ENCODE measurements around the gene ADM2. TPM values are rescaled to one million over a fixed set of nuclear protein-coding genes. Genes with fewer than 3 reads are reported as not detected.
A peak's percentile ranks its signal among the peaks of the same experiment; 100 is the strongest.
"Not testable (repeated sequence)": the region's sequence is repeated elsewhere in the genome, so short reads cannot be mapped to it uniquely, and the experiment has no call there.

ADM2 gene
- total RNA-seq, 4 donors from 2014 or later: under 0.01 TPM; not detected in 3

DNA sequence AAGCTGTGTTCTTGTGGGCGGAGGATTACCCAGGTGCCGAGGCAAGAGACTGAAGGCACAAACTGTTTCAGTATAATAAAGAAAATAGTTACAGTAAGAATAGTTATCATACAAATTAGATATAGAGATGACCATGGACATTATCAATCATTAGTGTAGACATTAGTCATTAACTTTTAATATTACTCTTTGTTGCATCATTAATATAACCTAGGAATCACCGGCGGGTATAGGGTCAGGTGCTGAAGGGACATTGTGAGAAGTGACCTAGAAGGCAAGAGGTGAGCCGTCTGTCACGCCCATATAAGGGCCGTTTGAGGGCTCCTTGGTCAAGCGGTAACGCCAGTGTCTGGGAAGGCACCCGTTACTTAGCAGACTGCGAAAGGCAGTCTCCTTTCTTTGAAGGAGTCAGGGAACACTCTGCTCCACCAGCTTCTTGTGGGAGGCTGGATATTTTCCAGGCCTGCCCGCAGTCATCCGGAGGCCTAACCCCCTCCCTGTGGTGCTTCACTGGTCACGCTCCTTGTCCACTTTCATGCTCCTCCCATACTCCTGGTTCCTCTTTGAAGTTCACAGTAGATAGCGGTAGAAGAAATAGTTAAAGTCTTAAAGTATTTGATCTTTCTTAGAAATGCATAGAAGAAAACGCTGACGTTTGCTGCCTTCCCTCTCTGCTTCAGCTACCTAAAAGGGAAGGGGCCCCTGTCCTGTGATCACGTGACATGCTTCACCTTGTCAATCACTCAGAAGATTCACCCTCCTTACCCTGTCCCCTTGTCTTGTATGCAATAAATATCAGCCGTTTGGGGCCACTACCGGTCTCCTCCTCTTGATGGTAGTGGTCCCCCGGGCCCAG is 52.7 kb downstream of the ADM2 start:
- 56% methylated on average over 21 of the region's 21 CpGs for WGBS
- peak in 1 of 2 donors; percentile 28 for TF ChIP-seq POLR2AphosphoS5 (IDR thresholded peaks at IDR 0.05)
- not testable (repeated sequence) for DNase-seq (ENCODE audit: extremely low spot score)

DNA sequence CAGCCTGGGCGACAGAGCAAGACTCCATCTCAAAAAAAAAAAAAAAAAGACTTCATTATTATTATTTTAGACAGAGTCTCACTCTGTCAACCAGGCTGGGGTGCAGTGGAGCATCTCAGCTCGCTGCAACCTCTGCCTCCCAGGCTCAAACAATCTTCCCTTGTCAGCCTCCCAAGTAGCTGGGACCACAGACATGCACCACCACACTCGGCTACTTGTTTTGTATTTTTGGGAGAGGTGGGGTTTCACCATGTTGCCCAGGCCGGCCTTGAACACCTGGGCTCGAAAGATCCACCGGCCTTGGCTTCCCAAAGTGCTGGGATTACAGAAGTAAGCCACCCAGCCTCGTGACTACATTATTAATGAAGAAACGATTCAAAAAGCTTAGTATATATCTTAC is 53.8 kb downstream of the ADM2 start:
- H3K4me1 ChIP-seq: peaks cover 35 to 46% (median 41%) of the 10 kb centered on the region in 4 donors
- peak overlapping the region in 1 of 4 donors; percentile 8 for H3K27ac ChIP-seq (replicated peaks in 1 of 4)
- H3K36me3 ChIP-seq: no peaks in the 10 kb centered on the region
- no peak for TF ChIP-seq POLR2AphosphoS5 (IDR thresholded peaks at IDR 0.05)
- TF ChIP-seq POLR2A (IDR thresholded peaks at IDR 0.05; ENCODE audit: low read depth): no peak
- no peak for TF ChIP-seq EP300 (IDR thresholded peaks at IDR 0.05)
- TF ChIP-seq, protein P1, sequence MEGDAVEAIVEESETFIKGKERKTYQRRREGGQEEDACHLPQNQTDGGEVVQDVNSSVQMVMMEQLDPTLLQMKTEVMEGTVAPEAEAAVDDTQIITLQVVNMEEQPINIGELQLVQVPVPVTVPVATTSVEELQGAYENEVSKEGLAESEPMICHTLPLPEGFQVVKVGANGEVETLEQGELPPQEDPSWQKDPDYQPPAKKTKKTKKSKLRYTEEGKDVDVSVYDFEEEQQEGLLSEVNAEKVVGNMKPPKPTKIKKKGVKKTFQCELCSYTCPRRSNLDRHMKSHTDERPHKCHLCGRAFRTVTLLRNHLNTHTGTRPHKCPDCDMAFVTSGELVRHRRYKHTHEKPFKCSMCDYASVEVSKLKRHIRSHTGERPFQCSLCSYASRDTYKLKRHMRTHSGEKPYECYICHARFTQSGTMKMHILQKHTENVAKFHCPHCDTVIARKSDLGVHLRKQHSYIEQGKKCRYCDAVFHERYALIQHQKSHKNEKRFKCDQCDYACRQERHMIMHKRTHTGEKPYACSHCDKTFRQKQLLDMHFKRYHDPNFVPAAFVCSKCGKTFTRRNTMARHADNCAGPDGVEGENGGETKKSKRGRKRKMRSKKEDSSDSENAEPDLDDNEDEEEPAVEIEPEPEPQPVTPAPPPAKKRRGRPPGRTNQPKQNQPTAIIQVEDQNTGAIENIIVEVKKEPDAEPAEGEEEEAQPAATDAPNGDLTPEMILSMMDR (IDR thresholded peaks at IDR 0.05): no peak
- no peak overlapping the region for H3K4me3 ChIP-seq
- peaks cover 6 to 92% (median 39%) of the 10 kb centered on the region in 4 donors for H3K27me3 ChIP-seq
- 80% methylated on average over 8 of the region's 8 CpGs for WGBS
- no peaks in the 10 kb centered on the region for H3K9me3 ChIP-seq
- DNase-seq (ENCODE audit: extremely low spot score): no peak
- intact Hi-C loops (cut with DNase I): no loop called here

More for the DNA sequence above, 52.7 kb downstream of the ADM2 start:
- H3K4me1 ChIP-seq: peaks cover 31 to 48% (median 45%) of the 10 kb centered on the region in 4 donors
- peaks cover 10 to 100% (median 40%) of the 10 kb centered on the region in 4 donors for H3K27me3 ChIP-seq
- intact Hi-C loops (cut with DNase I); H3K36me3 ChIP-seq; H3K4me3 ChIP-seq; H3K9me3 ChIP-seq: not testable (repeated sequence)
- peak overlapping the region in 3 of 4 donors; percentile 20 to 36 (median 30) for H3K27ac ChIP-seq (replicated peaks in 1 of 4)

Other genes starting within 250 kb of the ADM2 start
- gene TUBGCP6, start 236.5 kb upstream of the ADM2 start, total RNA-seq: 10 to 100 TPM; 20.2 to 38.0 (median 30.0) TPM
- 10 to 100 TPM; 10.2 to 19.5 (median 17.4) TPM for gene HDAC10, start 230.3 kb upstream of the ADM2 start, total RNA-seq
- 10 to 100 TPM in 3 of 4 donors, 1 to 10 TPM in 1; 5.8 to 22.9 (median 16.1) TPM for gene MAPK12, start 219.9 kb upstream of the ADM2 start, total RNA-seq
- 10 to 100 TPM in 2 of 4 donors, 1 to 10 TPM in 2; 3.7 to 12.5 (median 10.1) TPM for gene MAPK11, start 211.2 kb upstream of the ADM2 start, total RNA-seq
- gene PLXNB2, start 173.9 kb upstream of the ADM2 start, total RNA-seq: 100 to 1,000 TPM; 115 to 218 (median 154) TPM
- gene DENND6B, start 154.5 kb upstream of the ADM2 start, total RNA-seq: 1 to 10 TPM; 1.7 to 3.8 (median 2.5) TPM
- 10 to 100 TPM; 57.7 to 79.4 (median 65.3) TPM for gene PPP6R2, start 138.2 kb upstream of the ADM2 start, total RNA-seq
- 100 to 1,000 TPM in 2 of 4 donors, 10 to 100 TPM in 2; 56.1 to 121 (median 86.9) TPM for gene SBF1, start 6.5 kb upstream of the ADM2 start, total RNA-seq
- gene MIOX, start 5.3 kb downstream of the ADM2 start, total RNA-seq: not detected
- 10 to 100 TPM; 34.9 to 67.1 (median 46.8) TPM for gene LMF2, start 26.2 kb downstream of the ADM2 start, total RNA-seq
- 10 to 100 TPM; 30.3 to 44.6 (median 41.7) TPM for gene NCAPH2, start 26.7 kb downstream of the ADM2 start, total RNA-seq
- gene SCO2, start 44.1 kb downstream of the ADM2 start, total RNA-seq: 1 to 10 TPM in 2 of 4 donors, not detected in 2; 3.1 to 5.1 TPM
- 10 to 100 TPM; 27.4 to 79.2 (median 35.9) TPM for gene TYMP, start 48.5 kb downstream of the ADM2 start, total RNA-seq
- gene KLHDC7B, start 64.4 kb downstream of the ADM2 start, total RNA-seq: under 1 TPM in 1 of 4 donors, not detected in 3; 0.17 TPM
- not detected for gene SYCE3, start 81.4 kb downstream of the ADM2 start, total RNA-seq
- gene CPT1B, start 96.9 kb downstream of the ADM2 start, total RNA-seq: 10 to 100 TPM in 2 of 4 donors, 1 to 10 TPM in 2; 5.0 to 19.6 (median 14.6) TPM
- gene CHKB, start 101.3 kb downstream of the ADM2 start, total RNA-seq: 10 to 100 TPM; 20.7 to 43.5 (median 33.0) TPM
- gene MAPK8IP2, start 119.2 kb downstream of the ADM2 start, total RNA-seq: 1 to 10 TPM; 1.2 to 4.2 (median 3.4) TPM
- 10 to 100 TPM; 24.5 to 49.4 (median 28.8) TPM for gene ARSA, start 146.6 kb downstream of the ADM2 start, total RNA-seq
- gene SHANK3, start 191.3 kb downstream of the ADM2 start, total RNA-seq: 10 to 100 TPM in 3 of 4 donors, 1 to 10 TPM in 1; 7.0 to 21.1 (median 16.0) TPM

Data from esophagus muscularis mucosa (tissue), 4 donors.